HG02981 (cell line): Measurements from ENCODE around the gene ERG28.
"Not testable (repeated sequence)": the region's sequence is repeated elsewhere in the genome, so short reads cannot be mapped to it uniquely, and the experiment has no call there.

Source experiments
- ATAC-seq: cut with Tn5 transposase; IDR thresholded peaks from one replicate; pipeline ENCODE4 v1.9.1; 2021; ENCODE audit warnings: mild to moderate bottlenecking, moderate library complexity; ENCODE audit not compliant: unreplicated experiment

The ERG28 gene

GRCh38 chr14:75626863-75627262, 33.8 kb downstream of the ERG28 start:
- ATAC-seq = no peak

- no peak for ATAC-seq
Observed at GRCh38 chr14:75626396-75626795, 34.3 kb downstream of the ERG28 start.

GRCh38 chr14:75625034-75625433, 35.6 kb downstream of the ERG28 start:
- no peak for ATAC-seq

- ATAC-seq = no peak
Observed at GRCh38 chr14:75619548-75619947, 41.1 kb downstream of the ERG28 start.

- ATAC-seq = no peak
Observed at GRCh38 chr14:75615200-75615599, 45.5 kb downstream of the ERG28 start.

GRCh38 chr14:75614179-75614578, 46.5 kb downstream of the ERG28 start:
- no peak for ATAC-seq

GRCh38 chr14:75612157-75612556, 48.5 kb downstream of the ERG28 start:
- no peak for ATAC-seq

GRCh38 chr14:75610834-75611233, 49.8 kb downstream of the ERG28 start:
- no peak for ATAC-seq

- no peak for ATAC-seq
Observed at GRCh38 chr14:75609606-75610475, 50.8 kb downstream of the ERG28 start.

- ATAC-seq = no peak
Observed at GRCh38 chr14:75609116-75609515, 51.6 kb downstream of the ERG28 start.

- ATAC-seq = no peak
Observed at GRCh38 chr14:75607842-75608640, 52.6 kb downstream of the ERG28 start.

- ATAC-seq = no peak
Observed at GRCh38 chr14:75607044-75607443, 53.6 kb downstream of the ERG28 start.

- ATAC-seq = no peak
Observed at GRCh38 chr14:75605916-75606315, 54.8 kb downstream of the ERG28 start.

GRCh38 chr14:75604979-75605851, 55.5 kb downstream of the ERG28 start:
- no peak for ATAC-seq

- ATAC-seq = no peak
Observed at GRCh38 chr14:75602503-75602902, 58.2 kb downstream of the ERG28 start.

GRCh38 chr14:75601061-75601460, 59.6 kb downstream of the ERG28 start:
- ATAC-seq = not testable (repeated sequence)

GRCh38 chr14:75600100-75600499, 60.6 kb downstream of the ERG28 start:
- not testable (repeated sequence) for ATAC-seq
